HG02763 (cell line): ENCODE results near the gene LIMA1.
A peak's percentile ranks its signal among the peaks of the same experiment; 100 is the strongest.
"Not testable (repeated sequence)": the region's sequence is repeated elsewhere in the genome, so short reads cannot be mapped to it uniquely, and the experiment has no call there.

Experiments used
- ATAC-seq: cut with Tn5 transposase; IDR thresholded peaks from one replicate; pipeline ENCODE4 v1.9.1; 2021; ENCODE audit warnings: mild to moderate bottlenecking, moderate library complexity; ENCODE audit not compliant: unreplicated experiment

The LIMA1 gene

DNA sequence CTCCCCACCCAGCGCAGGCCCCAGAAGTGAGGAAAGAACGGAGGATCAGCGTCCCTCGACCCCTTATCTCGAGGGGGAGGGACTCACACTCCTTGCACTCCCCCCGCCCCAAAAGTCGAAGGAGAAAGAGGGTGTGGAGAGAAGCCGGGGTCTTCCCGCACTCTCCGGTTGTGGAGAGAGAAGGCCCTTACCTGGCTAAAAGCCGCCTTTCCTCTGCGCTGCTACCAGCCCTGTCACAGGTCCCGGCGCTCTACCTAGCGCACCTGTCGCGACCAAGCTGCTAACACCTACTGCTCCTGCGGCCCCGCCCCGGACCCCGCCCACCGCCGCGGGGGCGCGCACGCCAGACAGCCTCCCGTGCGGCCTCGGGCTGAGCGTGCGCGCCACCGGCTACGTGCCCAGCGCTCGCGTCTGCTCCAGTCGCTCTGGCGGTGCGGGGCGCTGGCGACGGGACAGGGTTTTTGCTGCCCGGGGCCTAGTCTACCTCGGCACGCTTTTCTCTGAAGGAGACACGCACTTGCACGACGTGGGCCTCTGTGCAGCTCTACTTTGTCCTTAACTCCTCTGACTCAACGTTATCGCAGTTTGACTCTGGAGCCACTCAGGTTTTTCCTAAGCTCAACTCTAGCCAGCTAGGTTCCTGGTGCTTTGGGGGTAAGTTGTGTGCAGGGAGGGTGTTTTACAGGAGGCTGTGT lies at the start of gene LIMA1:
Gene LIMA1, minus strand, starts transcription at position 292 of the 695 bp plus-strand sequence. CDS start 34,769 bp downstream, outside the sequence.
- peak; percentile 88 for ATAC-seq

DNA sequence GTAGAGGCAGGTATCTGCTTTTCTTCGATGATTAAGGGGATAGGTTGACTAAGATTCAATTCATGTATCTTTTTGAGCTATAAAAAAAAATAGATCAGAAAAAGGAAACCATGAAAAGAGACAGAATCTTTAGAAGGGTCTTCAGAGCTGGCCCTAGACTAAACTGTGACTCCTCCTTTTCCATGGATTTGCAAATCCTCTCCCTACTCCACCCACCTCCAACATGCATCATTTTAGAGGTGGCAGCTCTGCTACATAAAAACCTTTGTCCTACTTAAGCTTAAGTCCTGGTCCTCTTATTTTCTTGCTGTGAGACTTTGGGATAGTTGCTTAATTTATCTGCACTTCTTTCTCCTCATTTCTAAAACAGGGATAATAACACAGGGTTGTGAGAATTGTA lies 48.4 kb upstream of the LIMA1 start:
- ATAC-seq = no peak

DNA sequence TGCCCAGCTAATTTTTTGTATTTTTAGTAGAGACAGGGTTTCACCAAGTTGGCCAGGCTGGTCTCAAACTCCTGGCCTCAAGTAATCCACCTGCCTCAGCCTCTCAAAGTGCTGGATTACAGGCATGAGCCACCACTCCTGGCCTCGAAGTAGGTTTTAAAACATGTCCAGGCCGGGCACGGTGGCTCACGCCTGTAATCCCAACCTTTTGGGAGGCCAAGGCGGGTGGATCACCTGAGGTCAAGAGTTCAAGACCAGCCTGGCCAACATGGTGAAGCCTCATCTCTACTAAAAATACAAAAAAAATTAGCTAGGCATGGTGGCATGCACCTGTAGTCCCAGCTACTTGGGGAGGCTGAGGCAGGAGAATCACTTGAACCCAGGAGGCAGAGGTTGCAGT lies 45.3 kb upstream of the LIMA1 start:
- ATAC-seq = not testable (repeated sequence)

DNA sequence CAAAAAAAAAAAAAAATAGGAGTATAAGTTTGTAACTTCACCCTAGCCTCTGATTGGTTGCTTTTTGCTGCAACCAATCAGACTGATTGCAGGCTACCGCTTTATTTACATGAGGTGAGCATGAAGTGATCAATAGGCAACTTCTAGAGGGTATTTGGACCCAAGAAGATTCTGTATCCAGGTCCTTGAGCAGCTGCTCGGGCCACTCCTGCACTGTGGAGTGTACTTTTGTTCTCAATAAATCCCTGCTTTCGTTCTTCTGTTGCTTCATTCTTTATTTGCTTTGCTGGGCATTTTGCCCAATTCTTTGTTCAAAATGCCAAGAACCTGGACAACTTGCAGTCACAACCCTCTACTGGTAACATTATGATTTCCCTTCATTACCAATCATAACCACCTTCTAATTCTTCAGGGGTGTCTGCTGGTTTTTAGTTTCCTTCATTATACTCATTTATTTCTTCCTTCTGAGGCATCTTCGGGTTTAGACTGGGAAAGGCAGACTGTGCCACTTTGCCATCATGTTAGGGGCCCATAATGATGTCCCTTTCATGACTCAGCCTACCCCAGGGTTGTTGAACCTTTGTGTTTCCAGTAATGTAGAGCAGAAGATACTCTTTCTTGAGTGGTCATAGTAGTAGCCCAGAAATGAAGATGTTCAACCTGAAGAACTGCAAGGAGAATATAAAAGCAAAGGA lies 43.4 kb upstream of the LIMA1 start:
- no peak for ATAC-seq

DNA sequence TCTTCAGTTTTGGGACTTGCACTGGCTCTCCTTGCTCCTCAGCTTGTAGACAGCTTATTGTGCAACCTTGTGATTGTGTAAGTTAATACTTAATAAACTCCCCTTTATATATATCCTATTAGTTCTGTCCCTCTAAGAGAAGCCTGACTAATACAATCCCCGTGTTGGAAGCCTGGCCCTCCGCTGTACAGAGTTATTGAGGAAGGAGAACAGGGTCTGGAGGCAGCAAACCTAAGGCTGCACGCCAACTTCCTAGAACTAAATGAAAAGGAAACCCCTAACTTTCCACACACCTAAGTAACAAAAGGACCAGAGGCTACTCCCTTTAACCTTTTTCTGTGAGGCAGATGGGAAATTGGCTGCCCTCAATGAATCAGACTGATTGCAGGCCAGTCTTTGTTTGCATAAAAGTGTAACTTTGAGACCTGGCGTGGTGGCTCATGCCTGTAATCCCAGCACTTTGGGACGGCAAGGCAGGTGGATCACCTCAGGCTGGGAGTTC lies 42.6 kb upstream of the LIMA1 start:
- ATAC-seq = no peak

DNA sequence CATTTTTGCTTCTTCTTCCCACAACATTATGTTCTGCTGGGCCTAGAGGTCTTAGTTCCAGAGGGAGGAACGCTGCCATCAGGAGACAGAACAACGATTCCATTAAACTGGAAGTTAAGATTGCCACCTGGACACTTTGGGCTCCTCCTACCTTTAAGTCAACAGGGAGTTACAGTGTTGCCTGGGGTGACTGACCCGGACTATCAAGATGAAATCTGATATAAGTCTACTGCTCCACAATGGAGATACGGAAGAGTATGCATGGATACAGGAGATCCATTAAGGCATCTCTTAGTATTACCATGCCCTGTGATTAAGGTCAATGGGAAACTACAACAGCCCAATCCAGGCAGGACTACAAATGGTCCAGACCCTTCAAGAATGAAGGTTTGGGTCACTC lies 41.5 kb upstream of the LIMA1 start:
- ATAC-seq = not testable (repeated sequence)

DNA sequence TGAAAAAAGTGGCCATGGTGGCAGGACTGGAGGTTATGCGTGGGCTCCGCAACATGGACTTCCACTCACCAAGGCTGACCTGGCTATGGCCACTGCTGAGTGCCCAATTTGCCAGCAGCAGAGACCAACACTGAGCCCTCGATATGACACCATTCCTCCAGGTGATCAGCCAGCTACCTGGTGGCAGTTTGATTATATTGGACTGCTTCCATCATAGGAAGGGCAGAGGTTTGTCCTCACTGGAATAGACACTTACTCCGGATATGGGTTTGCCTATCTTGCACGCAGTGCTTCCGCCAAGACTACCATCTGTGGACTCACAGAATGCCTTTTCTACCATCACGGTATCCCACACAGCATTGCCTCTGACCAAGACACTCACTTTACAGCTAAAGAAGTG lies 40.8 kb upstream of the LIMA1 start:
- not testable (repeated sequence) for ATAC-seq

DNA sequence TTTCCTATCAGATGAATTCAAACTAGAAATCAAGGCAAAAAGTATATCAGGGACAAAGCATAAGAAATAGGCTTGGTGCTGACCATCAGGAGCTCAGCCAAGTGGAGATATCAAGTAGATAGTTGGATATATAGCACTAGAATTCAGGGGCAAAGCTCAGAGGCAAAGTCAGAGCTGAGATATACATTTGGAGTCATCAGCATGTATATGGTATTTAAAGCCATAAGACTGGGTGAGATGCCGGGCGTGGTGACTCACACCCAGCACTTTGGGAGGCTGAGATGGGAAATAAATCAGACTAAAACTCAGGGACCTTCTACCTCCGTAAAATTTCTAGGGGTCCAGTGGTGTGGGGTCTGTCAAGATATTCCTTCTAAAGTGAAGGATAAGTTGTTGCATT lies 38.9 kb upstream of the LIMA1 start:
- ATAC-seq = no peak

DNA sequence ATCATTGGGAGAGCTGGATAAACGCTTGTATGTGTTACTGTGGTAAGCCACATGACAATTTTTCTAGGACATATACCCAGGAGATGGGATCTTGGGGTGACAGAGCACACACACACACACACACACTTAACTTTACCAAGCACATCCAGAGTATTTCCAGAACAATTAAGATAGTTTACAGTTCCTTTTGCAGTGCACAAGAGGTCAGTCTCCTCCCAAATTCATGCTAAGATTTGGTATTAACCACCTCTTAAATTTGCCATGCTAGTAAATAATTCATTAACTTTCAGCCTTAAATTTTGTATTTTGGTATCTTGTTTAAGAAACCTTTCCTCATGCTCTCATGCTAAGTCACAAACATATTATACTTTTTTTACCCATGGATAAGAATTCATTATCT lies 33.9 kb upstream of the LIMA1 start:
- no peak for ATAC-seq

DNA sequence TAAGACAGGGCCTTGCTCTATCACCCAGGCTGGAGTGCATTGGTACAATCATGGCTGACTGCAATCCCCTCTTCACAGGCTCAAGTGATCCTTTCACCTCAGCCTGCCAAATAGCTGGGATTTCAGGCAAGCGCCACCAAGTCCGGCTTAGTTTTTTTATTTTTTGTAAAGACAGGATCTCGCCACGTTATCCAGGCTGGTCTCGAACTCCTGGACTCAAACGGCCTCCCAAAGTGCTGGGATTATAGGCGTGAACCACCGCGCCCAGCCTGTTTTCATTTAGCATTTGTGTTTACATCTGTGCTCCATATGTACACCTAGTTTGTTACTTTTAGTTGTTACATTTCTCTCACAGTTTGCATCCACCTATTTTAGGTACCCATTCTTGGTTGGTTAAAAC lies 32.5 kb upstream of the LIMA1 start:
- no peak for ATAC-seq

DNA sequence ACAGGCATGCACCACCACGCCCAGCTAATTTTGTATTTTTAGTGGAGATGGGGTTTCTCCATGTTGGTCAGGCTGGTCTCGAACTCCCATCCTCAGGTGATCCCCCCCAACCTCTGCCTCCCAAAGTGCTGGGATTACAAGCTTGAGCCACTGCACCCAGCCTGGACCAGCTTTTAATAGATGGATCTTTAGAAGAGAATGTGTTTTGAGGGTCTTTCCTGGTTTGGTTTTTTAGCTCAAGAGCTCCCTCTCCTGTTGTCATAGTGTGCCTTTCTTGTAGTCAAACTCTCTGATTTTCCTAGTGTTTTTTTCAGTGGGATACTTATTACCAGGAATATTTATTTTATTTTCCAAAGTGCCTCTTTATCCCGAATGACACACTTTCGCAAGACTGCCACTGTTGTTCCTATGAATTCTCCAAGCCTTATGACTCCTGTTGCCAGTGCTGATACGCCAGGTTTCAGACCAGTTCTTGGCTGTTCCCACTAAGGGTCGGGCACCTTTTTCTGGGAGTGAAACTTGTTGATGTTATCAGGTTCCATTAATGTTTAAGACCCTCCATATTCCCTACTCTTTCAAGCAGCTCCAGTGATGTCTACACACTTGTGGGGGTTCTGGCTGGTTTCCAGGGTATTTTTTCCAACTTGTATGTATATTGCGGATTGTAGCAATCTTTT lies 31.5 kb upstream of the LIMA1 start:
- no peak for ATAC-seq

DNA sequence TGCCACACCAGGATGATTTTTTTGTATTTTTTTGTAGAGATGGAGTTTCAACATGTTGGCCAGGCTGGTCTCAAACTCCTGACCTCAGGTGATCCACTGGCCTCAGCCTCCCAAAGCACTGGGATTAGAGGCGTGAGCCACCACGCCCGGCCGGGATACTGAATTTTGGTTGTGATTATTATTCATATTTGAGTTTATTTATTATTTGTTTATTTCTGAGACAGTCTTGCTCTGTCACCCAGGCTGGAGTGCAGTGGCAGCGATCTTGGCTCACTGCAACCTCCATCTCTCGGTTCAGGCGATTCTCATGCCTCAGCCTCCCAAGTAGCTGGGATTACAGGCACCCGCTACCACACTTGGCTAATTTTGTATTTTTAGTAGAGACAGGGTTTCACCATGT lies 30.7 kb upstream of the LIMA1 start:
- ATAC-seq = not testable (repeated sequence)

DNA sequence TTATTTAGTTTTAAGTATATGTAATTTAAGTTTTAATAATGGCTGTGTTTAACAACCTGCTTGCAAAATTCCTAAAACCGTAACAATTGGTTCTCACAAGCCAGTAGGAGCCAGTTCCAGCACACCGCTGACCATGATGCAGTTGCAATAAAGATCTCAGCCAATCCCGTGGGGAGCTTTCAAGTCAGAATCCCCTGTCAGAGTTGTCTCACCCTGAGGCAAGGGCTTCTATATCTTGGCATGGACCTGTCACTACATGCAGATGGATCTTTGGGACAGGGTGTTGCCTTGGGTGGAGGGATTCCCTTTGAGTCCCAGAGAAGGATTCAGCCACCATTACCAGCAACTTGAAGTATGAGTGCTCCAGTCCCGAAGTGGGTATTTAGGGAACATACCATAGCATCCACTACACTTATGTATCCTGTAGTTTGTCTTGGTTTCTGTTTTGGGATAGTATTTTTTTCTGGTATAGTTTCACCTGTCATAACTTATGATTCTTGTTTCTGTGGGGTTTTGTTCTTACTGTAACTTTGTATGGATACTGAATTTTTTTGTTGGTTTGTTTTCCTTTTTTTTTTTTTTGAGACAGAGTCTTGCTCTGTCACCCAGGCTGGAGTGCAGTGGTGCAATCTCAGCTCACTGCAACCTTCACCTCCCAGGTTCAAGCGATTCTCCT lies 30.1 kb upstream of the LIMA1 start:
- no peak for ATAC-seq

DNA sequence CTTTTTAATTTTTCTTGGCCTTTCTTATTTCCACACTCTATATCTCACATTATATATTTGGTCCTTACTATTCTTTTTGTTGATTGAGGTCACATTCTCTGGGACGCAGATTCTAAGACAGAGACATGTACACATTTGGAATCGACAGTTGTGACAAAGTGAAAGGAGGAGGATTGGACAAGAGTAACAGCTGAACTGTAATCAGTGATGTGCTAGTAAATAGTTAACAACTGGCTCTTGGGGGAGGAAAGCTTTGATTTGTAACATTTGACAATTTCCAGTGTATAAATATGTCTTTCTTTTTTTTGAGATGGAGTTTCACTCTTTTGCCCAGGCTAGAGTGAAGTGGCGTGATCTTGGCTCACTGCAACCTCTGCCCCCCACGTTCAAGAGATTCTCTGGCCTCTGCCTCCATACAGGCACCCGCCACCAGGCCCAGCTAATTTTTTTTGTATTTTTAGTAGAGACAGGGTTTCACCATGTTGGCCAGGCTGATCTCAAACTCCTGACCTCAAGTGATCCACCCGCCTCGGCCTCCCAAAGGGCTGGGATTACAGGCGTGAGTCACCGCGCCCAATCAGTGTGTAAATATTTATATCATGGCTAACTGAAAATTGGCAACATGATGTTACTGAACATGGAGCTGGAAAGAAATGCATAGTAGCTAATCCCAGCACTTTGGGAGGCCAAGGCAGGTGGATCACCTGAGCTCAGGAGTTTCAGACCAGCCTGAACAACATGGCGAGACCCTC lies 28.7 kb upstream of the LIMA1 start:
- not testable (repeated sequence) for ATAC-seq

DNA sequence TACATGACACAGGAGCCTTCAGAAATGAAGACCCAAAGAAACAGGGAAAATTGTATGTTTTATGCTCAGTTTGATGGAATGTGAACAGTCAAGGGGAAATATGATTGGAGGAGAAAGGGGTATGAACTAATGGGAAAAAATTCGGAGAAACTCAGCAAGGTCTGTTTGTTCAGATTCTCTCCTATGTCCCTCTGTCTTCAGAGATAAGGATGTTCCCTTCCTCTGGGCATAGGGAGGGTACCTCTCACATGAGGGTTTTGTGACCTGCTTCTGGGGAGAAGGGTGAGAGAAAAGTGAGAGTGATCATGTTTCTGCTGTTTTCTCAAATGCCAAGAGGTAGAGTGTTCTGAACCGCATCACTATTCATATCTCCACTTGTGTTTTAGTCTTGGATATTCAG lies 26.6 kb upstream of the LIMA1 start:
- ATAC-seq = no peak

DNA sequence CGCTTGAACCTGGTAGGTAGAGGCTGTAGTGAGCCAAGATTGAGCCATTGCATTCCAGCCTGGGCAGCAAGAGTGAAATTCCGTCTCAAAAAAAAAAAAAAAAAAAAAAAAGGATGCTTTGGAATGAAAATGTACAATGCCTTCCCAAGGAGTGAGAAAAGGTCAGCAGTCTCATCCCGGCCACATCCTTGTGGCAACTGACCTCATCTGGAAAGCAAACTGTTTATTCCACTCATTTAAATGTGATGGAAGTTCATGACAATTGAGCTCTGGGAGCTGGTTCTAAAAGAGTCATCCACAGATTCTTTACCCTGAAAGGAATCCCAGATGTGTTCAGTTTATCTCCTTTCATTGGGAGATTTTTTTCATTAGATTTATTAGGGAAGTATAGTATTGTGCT lies 19.4 kb upstream of the LIMA1 start:
- no peak for ATAC-seq

DNA sequence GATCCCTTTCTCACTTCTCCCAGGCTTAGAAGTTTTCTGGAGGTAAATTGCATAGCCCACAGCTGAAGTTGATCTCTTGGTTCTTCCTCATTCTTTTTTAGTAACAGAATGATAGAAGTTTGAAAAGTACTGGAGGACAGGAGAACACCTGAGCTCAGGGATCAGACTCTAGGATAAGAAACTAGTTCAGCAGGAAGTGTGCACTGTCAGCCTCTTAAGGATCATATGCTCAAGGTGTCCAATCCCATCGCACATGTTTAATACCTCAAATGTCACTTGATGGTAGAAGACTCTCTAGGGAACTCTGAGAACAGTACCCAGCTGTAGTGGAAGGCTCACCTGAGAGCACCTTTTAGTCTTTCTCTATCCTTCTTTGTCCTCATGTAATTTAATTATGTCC lies 14.7 kb upstream of the LIMA1 start:
- no peak for ATAC-seq

DNA sequence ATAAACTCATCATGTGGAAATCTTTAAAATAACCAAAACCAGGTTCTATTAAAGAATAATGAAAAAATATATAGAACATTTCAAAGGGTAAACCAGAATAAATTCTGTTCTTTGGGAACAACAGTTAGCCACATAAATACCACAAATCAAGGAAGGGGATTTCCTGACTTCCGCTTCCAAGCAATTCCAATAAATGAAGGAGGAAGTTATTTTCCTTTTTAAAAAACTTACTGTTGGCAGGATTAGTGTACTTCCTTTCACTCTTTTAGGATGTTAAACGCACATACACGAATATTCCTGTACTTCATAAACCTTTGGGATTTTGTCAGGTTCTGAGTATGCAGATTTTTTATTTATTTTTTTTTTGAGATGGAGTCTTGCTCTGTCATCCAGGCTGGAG lies 13.7 kb upstream of the LIMA1 start:
- no peak for ATAC-seq

DNA sequence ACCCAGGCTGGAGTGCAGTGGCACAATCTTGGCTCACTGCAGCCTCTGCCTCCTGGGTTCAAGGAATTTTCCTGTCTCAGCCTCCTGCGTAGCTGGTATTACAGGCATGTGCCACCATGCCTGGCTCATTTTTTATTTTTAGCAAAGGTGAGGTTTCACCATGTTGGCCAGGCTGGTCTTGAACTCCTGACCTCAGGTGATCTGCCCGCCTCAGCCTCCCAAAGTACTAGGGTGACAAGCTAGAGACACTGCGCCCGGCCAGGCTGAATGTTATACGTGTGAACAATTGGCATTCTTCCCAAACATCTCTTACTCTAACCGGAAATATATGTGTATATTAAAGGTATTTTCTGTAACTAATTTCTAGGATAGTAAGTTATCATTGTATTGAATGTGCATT lies 13.2 kb upstream of the LIMA1 start:
- no peak for ATAC-seq

DNA sequence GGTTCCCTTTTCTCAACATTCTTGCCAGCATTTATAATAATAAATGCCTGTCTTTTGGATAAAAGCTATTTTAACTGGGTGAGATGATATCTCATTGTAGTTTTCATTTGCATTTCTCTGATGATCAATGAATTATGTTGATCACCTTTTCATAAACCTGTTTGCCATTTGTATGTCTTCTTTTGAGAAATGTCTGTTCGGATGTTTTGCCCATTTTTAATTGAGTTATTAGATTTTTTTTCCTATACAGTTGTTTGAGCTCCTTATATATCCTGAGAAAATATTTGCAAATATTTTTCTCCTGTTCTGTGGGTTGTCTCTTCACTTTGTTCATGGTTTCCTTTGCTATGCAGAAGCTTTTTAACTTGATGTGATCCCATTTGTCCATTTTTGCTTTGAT lies 8.1 kb upstream of the LIMA1 start:
- ATAC-seq = no peak

DNA sequence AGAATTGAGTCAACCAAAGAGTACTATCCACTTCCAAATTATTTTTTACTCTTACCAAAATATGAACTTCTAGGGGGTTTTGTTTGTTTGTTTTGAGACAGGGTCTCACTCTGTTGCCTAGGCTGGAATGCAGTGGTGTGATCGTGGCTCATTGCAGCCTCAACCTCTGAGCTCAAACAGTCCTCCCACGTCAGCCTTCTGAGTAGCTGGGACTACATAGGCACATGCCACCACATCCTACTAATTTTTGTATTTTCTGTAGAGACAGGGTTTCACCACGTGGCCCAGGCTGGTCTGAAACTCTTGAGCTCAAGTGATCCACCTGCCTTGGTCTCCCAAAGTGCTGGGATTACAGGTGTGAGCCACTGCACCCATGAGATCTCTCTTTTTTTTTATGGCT lies 7.4 kb upstream of the LIMA1 start:
- not testable (repeated sequence) for ATAC-seq
